HFF-Myc (cell line): ENCODE results near the gene RAPGEF1.
"Not testable (repeated sequence)": the region's sequence is repeated elsewhere in the genome, so short reads cannot be mapped to it uniquely, and the experiment has no call there.

Experiments
- DNase-seq: peaks from one replicate; pipeline ENCODE4 v3.0.0-alpha.2; 2011; ENCODE audit warnings: low read depth; ENCODE audit errors: extremely low read depth
- H3K4me3 ChIP-seq: replicated peaks from 2 replicates; pipeline ENCODE4 v1.5.1; 2011; ENCODE audit warnings: low read depth, mild to moderate bottlenecking, control low read depth, low read length
- CTCF ChIP-seq: IDR thresholded peaks from 2 replicates; pipeline ENCODE4 v1.5.1; 2012; ENCODE audit warnings: mild to moderate bottlenecking, low read depth, low read length, control low read depth; ENCODE audit errors: missing control alignments

Gene RAPGEF1

DNA sequence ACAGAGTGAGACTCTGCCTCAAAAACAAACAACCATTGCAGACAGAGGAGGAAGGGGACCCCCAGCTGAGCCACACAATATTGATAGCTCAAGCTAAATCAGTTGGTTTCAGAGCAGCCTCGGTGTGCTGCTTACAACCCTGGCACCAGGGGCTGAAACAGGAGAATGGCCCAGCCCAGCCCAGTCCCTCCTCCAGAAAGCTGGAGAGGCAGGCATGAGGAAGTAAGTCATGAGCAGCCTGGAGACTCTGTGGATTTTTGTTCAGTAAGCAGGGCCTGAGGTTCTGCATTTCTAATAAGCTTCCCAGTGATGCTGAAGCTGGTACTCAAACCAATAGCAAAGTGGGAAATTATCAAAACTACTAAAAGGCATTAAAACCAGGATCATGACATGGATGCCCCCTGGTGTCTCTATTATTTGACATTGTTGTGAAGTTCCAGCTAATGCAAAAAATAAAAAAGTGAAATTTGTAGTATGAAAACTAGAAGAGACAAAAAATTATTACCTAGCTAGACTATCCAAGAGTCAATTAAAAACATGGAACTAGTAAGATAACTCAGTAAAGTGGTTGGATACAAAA is 180.4 kb downstream of the RAPGEF1 start:
- no peak overlapping the region for H3K4me3 ChIP-seq
- no peak for DNase-seq

GRCh38 chr9:131557855-131558548 is 181.9 kb downstream of the RAPGEF1 start:
- DNase-seq, result no peak
- no peak overlapping the region for H3K4me3 ChIP-seq
- TF ChIP-seq CTCF, result no peak

More for the DNA sequence above, 180.4 kb downstream of the RAPGEF1 start:
- no peak for TF ChIP-seq CTCF

- TF ChIP-seq CTCF, result no peak
- no peak for DNase-seq
- H3K4me3 ChIP-seq, result no peak overlapping the region
Measured at GRCh38 chr9:131555841-131556673, 183.8 kb downstream of the RAPGEF1 start.

- TF ChIP-seq CTCF, result no peak
- DNase-seq, result no peak
- H3K4me3 ChIP-seq, result no peak overlapping the region
Measured at GRCh38 chr9:131554843-131555351, 185.0 kb downstream of the RAPGEF1 start.

DNA sequence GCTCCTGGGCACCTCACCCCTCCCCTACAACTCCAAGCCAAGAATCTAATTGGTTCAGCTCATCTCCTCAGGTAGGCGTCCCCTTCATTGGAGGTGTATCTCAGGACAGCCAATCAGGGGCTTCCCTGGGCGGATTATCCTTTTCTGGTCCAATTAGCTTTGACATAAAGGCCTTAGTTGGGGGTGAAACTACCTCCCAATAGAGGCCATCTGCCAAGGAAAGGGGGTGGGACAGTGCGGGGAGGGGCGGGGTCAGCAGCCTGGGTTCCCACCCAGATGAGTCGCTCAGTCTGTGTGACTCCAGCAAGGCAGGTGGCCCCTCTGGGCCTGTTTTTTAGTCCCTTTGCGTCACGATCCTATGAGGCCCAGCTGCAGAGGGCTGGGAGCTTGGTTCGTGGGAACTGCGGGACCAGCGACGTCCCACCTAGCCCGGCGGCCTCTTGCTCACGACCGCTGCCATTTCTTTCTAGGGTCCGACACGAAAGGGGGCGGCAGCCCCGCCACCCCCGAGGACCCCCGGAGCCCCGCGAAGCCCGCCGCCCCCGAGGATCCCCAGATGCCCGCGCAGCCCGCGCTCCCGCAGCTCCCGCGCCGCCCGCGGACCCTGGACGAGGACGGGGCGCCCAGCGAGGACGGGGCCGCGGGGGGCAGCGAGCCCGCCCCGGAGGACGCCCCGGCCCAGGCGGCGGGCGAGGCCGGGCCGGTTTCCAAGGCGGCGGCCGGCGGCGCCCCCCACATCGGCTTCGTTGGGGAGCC is 185.6 kb downstream of the RAPGEF1 start:
- TF ChIP-seq CTCF, result no peak
- no peak overlapping the region for H3K4me3 ChIP-seq
- no peak for DNase-seq

- no peak for DNase-seq
- no peak overlapping the region for H3K4me3 ChIP-seq
- no peak for TF ChIP-seq CTCF
Measured at GRCh38 chr9:131552030-131552429, 187.8 kb downstream of the RAPGEF1 start.

GRCh38 chr9:131550465-131550864 is 189.4 kb downstream of the RAPGEF1 start:
- DNase-seq, H3K4me3 ChIP-seq: not testable (repeated sequence)

- H3K4me3 ChIP-seq, result not testable (repeated sequence)
Measured at GRCh38 chr9:131549186-131549585, 190.7 kb downstream of the RAPGEF1 start.

More at GRCh38 chr9:131549186-131549585, 190.7 kb downstream of the RAPGEF1 start:
- not testable (repeated sequence) for DNase-seq
